Choroid plexus epithelial cell (primary cell): ENCODE measurements around the gene ZMIZ2.
A peak's percentile ranks its signal among the peaks of the same experiment; 100 is the strongest.
"Not testable (repeated sequence)": the region's sequence is repeated elsewhere in the genome, so short reads cannot be mapped to it uniquely, and the experiment has no call there.

ENCODE experiments used
- DNase-seq: peaks from one replicate; pipeline ENCODE4 v3.0.0-alpha.2; 2010; ENCODE audit warnings: low read depth
- H3K4me3 ChIP-seq: 2 replicates; pipeline ENCODE4 v1.5.1; 2011; ENCODE audit warnings: low read depth, mild to moderate bottlenecking, control low read depth, low read length, moderate library complexity
- TF ChIP-seq, protein P1 (sequence below): conservative IDR thresholded peaks from 2 replicates; pipeline ENCODE4 v1.5.1; 2011; ENCODE audit warnings: low read depth, mild to moderate bottlenecking, control low read depth, inconsistent platforms, low read length, moderate library complexity

ZMIZ2 gene

DNA sequence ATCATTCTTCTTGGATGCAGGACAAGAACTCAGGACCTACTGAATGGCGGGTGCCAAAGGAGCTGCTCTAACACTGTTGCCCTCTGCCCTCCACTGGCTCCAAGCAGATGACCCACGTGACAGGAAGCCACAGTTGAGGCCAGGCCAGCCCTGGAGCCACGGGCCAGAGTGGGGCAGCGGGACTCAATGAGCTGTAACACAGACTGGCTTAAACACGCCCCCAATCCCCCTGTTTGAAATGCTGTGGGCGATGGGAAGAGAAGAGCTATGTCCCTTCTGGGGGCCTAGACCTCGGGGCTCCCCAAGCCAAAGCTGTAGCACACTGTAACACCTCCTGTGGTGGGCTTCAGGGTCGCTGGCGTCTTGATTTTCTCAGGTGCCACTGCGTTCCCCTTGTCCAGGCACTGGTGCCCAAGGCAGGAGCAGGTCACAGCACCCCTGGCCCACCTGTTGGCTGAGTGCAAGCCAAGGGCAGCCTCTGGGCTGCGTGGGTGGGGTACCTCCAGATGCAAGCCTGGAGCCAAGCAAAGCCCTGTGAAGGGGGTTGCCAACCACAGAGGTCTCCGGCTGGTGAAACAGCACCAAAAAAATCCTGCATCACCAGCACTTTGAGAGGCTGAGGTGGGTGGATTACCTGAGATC is 18.6 kb upstream of the ZMIZ2 start:
- H3K4me3 ChIP-seq, result no peak overlapping the region
- no peak for DNase-seq
- TF ChIP-seq, protein P1, sequence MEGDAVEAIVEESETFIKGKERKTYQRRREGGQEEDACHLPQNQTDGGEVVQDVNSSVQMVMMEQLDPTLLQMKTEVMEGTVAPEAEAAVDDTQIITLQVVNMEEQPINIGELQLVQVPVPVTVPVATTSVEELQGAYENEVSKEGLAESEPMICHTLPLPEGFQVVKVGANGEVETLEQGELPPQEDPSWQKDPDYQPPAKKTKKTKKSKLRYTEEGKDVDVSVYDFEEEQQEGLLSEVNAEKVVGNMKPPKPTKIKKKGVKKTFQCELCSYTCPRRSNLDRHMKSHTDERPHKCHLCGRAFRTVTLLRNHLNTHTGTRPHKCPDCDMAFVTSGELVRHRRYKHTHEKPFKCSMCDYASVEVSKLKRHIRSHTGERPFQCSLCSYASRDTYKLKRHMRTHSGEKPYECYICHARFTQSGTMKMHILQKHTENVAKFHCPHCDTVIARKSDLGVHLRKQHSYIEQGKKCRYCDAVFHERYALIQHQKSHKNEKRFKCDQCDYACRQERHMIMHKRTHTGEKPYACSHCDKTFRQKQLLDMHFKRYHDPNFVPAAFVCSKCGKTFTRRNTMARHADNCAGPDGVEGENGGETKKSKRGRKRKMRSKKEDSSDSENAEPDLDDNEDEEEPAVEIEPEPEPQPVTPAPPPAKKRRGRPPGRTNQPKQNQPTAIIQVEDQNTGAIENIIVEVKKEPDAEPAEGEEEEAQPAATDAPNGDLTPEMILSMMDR, result no peak

DNA sequence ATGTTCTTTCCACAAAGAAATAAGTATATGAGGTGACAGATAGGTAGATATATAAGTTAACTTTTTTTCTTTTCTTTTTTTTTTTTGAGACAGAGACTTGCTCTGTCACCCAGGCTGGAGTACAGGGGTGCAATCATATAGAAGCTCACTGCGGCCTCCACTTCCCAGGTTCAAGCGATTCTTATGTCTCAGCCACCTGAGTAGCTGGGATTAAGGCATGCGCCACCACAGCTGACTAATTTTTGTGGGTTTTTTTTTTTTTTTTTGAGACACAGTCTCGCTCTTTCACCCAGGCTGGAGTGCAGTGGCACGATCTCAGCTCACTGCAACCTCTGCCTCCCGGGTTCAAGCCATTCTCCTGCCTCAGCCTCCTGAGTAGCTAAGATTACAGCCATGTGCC is 15.7 kb upstream of the ZMIZ2 start:
- not testable (repeated sequence) for H3K4me3 ChIP-seq, DNase-seq

DNA sequence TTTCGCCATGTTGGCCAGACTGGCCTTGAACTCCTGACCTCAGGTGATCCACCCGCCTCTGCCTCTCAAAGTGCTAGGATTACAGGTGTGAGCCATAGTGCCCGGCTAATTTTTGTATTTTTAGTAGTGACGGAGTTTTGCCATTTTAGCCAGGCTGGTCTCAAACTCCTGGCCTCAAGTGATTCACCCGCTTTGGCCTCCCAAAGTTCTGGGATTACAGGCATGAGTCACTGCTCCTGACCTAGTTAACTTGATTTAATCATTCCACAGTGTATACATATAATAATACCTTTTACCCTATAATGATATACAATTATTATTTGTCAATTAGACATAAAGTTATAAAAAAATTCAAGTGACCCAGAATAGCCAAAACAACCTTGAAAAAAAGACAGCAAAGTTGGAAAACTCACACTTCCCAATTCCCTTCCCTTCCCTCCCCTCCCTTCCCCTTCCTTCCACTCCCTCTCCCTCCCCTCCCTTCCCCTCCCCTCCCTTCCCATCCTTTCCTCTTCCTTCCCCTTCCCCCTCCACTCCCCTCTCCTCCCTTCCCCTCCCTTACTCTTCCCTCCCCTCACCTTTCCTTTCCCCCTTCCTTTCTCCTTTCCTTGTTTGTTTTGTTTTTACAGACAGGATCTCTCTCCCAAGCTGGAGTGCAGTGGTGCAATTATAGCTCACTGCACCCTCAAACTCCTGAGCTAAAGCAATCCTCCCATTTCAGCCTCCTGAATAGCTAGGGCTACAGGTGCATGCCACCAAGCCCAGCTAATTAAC is 14.8 kb upstream of the ZMIZ2 start:
- TF ChIP-seq, protein P1, result no peak
- DNase-seq, result peak; percentile 66

DNA sequence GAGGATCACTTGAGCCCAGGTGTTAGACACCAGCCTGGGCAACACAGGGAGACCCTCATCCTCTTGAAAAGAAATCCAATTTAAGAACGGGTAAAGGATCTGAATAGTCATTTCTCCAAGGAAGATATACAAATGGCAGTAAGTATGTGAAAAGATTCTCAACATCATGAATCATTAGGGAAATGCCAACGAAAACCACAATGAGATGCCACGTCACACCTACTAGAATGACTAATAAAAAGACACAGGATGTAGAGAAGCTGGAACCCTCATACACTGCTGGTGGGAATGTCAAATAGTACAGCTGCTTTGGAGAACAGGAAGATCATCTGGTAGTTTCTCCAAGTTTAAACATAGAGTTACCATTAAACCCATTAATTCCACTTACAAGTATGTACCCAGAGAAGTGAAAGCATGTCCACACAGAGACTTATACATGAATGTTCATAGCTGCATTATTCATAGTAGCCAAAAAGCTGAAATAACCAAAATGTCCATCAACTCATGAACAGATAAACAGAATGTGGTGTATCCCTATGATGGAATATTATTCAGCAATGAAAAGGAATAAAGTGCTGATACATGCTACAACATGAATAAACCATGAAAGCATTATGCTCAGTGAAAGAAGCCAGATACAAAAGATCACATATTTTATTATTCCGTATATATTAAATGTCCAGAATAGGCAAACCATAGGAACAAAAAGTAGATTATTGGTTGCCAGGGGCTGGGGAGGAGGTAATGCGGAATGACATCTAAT is 13.1 kb upstream of the ZMIZ2 start:
- TF ChIP-seq, protein P1, result no peak
- H3K4me3 ChIP-seq, result no peak overlapping the region
- peak; percentile 97 for DNase-seq

More for the DNA sequence above, 14.8 kb upstream of the ZMIZ2 start:
- no peak overlapping the region for H3K4me3 ChIP-seq

DNA sequence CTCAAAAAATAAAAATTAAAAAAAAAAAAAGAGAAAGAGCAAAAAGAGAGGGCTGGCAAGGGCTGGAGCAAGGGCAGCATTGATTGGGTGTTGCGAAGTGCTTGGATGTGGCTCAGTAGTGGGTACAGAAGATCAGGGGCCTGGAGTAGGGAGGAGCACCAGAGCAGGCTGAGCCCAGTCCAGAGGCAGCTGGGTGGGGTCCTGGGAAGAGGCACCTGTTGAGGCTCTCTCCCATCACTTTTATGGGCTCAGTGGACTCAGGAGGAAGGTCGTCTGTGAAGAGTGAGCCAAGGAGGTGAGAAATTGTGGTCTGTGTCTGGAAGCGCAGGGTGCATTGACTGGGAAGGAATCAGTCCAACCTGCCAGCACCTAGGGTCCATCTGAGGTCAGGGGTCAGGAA is 11.8 kb upstream of the ZMIZ2 start:
- H3K4me3 ChIP-seq, result no peak overlapping the region
- no peak for DNase-seq
- TF ChIP-seq, protein P1, result no peak

DNA sequence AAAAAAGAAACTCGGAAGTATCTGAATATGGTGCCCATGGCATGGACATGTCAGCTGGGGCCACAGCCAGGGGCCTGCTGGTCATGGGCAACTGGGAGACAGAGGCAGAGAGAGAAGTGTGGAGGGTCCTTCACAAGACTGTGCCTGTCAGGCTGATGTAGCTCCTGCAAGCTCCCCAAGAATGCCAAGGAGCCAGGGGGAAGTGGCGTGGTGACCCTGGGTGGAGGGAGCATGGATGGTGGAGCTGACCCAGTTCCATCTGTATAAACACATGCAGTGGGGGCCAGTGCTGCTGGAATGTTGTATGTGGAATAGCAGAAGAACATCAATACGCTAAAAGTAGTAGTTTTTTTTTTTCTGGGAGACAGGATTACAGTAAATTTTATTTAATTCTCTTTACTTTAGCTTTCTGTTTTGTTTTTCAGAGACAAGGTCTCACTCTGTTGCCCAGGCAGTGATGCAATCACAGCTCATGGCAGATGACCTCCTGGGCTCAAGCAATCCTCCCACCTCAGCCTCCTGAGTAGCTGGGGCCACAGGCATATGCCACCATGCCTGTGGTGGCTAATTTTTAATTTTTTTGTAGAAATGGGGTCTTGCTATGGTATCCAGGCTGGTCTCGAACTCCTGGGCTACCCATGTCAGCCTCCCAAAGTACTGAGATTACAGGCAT is 10.5 kb upstream of the ZMIZ2 start:
- no peak overlapping the region for H3K4me3 ChIP-seq
- TF ChIP-seq, protein P1, result no peak
- DNase-seq, result peak; percentile 41
